GM12872 (cell line): Measurements from ENCODE around the gene RBM48.

Source experiments
- CTCF ChIP-seq: IDR thresholded peaks from 3 replicates; pipeline ENCODE4 v1.5.1; 2011; ENCODE audit warnings: low read depth, mild to moderate bottlenecking, low read length, moderate library complexity; ENCODE audit not compliant: insufficient read depth

The RBM48 gene

GRCh38 chr7:92557249-92557648 is 28.7 kb downstream of the RBM48 start:
- no peak for TF ChIP-seq CTCF

- no peak for TF ChIP-seq CTCF
These were observed 29.3 kb downstream of the RBM48 start for GRCh38 chr7:92557808-92558362.

GRCh38 chr7:92560602-92561001 is 32.0 kb downstream of the RBM48 start:
- no peak for TF ChIP-seq CTCF

- TF ChIP-seq CTCF = no peak
These were observed 34.8 kb downstream of the RBM48 start for GRCh38 chr7:92563345-92563744.

GRCh38 chr7:92567460-92567859 is 38.9 kb downstream of the RBM48 start:
- no peak for TF ChIP-seq CTCF

- TF ChIP-seq CTCF = no peak
These were observed 40.5 kb downstream of the RBM48 start for GRCh38 chr7:92569137-92569536.

GRCh38 chr7:92576296-92576695 is 47.7 kb downstream of the RBM48 start:
- no peak for TF ChIP-seq CTCF

GRCh38 chr7:92582948-92583347 is 54.4 kb downstream of the RBM48 start:
- no peak for TF ChIP-seq CTCF
